Lung microvascular endothelial cell (primary cell): ENCODE results near the gene PARVA. TPM values are rescaled to one million over a fixed set of nuclear protein-coding genes. Genes with fewer than 3 reads are reported as not detected.
A peak's percentile ranks its signal among the peaks of the same experiment; 100 is the strongest.

ENCODE experiments used
- DNase-seq, 2 donors: peaks; one replicate each; pipeline versions ENCODE4 v3.0.0 to v3.0.0-alpha.2; 2010; ENCODE audit warnings: low read depth in 2 of 2
- total RNA-seq: library from RNA; depleted of rRNA; stranded (reverse); fragments of >200 nt; gene quantifications from 2 replicates; pipeline ENCODE4 v1.2.1, GENCODE V29; 2014

Gene PARVA
- total RNA-seq, 1 donor from 2014 or later, result 24.8 TPM

- peak in 1 of 2 donors; percentile 45 for DNase-seq
Measured at GRCh38 chr11:12376259-12377081, 901 bp upstream of the PARVA start.

GRCh38 chr11:12377824-12378593 lies 638 bp downstream of the PARVA start:
- DNase-seq, result peak; percentile 63 to 68

DNA sequence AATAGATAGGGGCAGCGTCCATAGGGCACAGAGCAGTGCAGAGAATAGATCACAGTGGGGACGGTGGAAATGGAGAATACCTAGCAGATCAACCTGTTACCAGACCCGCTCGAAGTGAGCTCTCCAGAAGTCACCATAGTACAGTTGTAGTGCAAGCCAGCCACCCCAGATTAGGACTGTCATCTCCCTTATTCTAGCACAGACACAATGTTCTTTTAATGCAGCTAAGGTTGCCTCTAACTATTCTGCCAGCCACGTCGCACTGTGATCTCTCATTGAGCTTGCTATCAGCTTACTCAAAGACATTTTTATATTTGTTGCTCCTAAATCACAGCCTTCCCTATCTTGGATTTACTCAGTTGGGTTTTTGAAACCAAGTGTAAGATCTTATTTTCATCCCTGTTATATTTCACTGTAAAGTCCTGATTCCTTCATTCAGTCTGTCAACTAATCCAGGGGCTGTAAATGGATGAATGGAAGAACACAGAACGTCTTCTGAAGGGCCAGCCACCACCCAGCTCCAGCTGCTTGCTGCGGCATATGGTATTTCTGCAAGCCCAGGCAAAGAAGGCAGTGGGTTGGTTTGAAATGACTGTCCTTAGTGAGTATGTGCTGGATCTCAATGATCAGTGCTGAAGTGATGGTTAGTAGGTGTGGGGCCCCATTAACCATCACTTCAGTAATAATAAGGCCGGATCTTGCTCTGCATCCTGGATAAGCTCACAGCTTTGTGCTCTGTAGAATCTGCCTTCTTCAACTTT lies 3.4 kb downstream of the PARVA start:
- DNase-seq, result no peak

DNA sequence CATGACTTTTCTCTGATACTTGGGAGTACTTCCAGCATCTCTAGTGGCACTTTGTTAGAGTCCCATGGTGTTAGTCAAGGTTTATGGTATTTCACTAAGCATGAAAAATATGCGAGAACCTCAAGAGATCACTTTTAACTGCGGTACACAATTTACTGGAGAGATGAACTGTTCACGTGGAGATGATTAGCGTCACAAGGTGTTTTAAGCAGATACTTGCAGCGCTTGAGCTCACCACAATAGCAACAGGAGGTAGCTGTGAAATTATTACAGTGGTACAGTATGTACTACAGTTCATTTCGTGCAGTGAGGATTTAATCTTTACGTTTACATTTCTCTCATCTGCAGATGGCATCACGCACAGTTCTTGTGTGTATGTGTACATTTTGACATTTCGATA lies 4.5 kb downstream of the PARVA start:
- DNase-seq, result no peak

GRCh38 chr11:12382451-12382850 lies 5.1 kb downstream of the PARVA start:
- DNase-seq, result no peak

DNA sequence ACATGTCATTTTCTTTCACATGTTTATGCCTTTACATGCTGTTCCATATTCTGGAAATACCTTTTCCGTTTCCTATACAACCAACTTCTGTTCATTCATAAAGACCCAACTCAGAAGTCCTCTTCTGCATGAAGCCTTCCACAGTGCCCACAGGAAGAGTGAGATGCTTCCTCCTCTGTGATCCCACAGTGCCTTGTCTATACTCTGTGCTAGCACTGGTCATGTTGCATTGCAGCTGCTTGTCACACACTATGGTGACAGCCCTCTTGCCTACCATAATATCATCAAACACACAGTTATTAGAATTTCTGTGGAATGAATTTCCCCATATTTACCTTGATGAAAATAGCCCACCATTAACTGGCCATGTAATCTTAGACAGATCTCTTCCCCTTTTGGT lies 8.9 kb downstream of the PARVA start:
- DNase-seq, result no peak

DNA sequence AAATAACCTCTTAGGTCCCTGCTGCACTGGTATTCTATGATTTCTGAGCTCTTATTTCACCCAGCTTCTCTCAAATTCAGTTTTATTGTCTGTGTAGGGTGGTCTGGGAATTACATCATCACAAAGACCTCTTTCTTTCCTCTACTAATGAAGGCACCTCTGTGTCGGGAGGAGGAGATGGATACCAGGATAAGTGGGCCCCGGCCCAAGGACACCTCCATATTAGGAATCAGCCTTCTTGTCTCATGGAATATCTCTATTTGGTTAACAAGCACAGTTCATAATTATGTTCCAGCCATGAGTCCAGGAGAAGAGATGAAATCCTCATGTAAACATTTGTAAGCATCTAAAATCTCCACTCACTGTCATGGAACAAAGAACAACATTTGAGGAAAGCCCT lies 9.4 kb downstream of the PARVA start:
- no peak for DNase-seq

DNA sequence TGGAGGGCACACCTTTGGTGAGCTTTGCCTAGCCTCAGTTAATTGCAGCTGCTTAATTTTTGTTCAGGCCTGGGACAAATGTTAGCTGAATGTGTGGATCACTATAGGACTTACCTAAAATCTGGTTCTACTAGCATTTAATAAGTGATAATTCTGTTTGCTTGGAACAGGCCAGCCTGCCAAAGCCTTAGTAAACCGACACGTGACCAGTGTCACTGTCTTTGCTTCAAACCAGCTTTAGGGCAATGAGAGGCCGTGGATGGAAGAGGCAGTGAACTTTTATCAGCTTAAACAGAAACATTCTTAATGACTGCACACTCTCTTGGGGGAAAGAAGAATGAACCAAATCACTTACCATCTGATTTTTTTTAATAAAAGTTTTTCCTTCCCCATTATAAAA lies 10.8 kb downstream of the PARVA start:
- no peak for DNase-seq

DNA sequence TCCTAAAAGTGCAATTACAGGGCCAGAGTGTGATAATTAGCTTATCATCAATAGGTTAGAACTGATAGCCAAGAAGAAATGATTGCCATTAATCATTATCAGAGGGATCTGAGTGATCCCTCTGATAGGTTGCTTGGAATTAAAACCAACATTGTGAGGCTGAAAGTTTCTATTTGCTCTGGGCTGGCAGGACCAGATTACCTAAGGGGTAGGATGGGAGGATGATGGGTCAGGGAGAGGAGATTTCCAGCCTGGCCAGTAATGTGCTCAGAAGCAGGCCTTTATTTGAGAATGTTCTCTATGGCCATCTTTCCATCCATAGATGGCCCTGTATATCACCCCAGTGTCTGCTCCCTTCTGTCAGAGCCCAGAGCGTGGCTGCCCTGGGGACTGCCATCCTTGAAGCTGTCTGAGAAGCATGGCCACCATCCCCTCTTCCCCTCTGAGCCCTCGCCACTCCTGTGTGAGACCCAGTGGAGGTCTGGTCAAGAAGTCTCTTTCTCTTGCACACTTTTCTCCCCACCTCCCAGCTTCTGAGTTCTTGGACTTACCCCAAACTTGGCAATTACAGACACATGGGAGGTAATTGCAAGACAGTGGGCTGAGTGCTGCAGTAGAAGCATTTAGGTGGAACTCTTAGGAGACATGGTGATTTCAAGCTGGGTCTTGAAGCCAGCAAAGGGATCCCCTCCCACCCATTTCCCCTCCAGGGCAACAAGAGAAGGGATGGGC lies 11.7 kb downstream of the PARVA start:
- no peak for DNase-seq

- no peak for DNase-seq
Measured at GRCh38 chr11:12389676-12390657, 12.6 kb downstream of the PARVA start.

GRCh38 chr11:12390687-12391110 lies 13.3 kb downstream of the PARVA start:
- DNase-seq, result peak in 1 of 2 donors; percentile 32

GRCh38 chr11:12392672-12393071 lies 15.3 kb downstream of the PARVA start:
- no peak for DNase-seq

DNA sequence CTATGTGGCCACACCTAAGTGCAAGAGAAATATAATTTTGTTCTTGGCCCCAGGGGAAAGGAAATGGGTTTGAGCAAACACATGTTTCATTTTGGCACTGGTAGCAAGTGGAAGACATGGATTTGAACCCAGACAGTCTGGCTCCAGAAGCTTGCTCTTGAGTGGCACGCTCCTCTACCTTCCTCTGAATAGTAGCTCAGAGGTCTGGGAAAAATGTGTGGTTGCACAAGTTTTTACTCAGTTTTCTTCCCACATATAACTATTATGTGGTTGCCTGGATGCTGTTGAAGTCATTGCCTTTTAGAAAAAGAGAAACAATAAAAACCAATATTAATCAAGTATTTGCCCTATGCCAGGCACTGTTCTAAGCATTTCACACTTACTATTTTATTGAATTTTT lies 16.3 kb downstream of the PARVA start:
- DNase-seq, result no peak

DNA sequence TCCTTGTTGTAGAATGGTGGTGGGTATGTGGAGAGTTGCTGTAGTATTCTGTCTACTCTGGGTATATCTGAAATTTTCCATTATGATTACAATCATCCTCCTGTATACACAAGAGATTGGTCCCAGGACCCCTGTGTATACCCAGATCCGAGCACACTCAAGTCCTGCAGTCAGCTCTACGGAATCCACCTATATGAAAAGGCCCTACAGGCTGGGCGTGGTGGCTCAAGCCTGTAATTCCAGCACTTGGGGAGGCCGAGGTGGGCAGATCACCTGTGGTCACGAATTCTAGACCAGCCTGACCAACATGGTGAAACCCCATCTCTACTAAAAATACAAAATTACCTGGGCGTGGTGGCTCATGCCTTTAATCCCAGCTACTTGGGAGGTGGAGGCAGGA lies 17.2 kb downstream of the PARVA start:
- no peak for DNase-seq

DNA sequence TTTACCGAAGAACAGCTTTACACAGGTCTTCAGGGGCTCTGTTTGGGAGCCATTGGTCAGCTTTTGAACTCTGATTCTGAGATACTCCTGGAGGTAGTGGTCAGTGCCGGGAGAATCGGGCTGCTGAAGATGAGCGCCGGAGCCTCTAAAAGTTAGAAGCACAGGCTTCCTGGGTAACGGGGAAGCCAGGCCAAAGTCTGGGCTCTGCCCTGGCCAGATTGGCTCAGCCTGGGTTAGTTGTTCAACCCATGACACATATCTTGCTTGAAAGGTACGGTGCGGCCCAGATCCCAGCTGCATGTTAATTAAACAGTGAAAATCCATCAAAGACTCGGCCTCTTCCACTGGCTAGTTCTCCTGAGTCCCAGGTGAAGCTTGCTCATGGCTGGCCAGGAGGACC lies 18.0 kb downstream of the PARVA start:
- no peak for DNase-seq

DNA sequence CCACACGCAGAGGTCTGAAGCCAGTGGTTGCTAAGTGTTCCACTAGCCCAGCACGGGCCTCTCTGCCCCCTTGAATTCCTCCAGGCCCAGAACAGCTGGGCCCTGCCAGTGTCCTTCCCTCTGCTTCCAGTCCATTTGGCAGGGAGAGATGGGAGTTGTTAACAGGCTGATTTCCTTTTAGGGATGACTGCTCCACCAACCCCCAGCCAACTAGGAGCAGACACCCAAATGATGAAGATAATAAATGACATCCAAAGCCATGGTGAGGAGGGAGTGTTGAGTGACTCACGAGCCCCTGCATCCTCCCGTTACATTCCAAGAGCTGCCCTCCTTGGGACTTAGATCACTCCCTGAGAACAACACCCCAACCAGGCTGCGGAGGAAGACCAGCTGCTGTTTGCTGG lies 20.6 kb downstream of the PARVA start:
- peak in 1 of 2 donors; percentile 90 for DNase-seq

GRCh38 chr11:12399355-12399754 lies 22.0 kb downstream of the PARVA start:
- no peak for DNase-seq

DNA sequence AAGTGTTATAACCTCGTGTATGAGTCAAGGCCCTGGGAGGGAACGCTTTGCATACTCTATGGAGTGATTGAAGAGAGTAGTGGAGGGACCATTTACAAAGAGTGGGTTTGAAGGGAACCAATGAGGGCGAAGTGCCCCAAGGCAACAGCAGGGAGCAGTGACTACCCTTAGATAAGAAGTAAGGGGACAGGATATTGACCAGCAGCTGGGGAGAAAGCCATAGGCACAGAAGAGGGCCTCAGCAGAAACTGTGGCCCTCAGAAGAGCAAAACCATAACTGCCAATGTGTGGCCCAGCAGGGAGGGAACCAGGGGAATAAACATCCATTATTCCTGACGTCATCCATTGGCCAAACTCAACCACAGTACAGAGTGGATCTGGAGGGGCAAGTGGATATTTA lies 24.7 kb downstream of the PARVA start:
- DNase-seq, result no peak

GRCh38 chr11:12402691-12403120 lies 25.3 kb downstream of the PARVA start:
- DNase-seq, result no peak
